B cell (primary cell): ENCODE data around the gene CUL9. TPM values are rescaled to one million over a fixed set of nuclear protein-coding genes. Genes with fewer than 3 reads are reported as not detected.

Source experiments
- ATAC-seq: fragments of 200-7000 bp; cut with Tn5 transposase; one replicate; pipeline ENCODE4 v1.10.0; 2021; ENCODE audit warnings: low read depth, mild to moderate bottlenecking, moderate number of reproducible peaks, moderate library complexity
- CTCF ChIA-PET: fragments of 350-600 bp; sonication (Branson Sonifier 250); formaldehyde crosslinking; loops from one replicate; lab custom pipeline; 2021; ENCODE audit warnings: antibody characterized with exemption, inconsistent platforms; lab: Charles Lee
- POLR2A ChIA-PET: fragments of 350-600 bp; sonication (Branson Sonifier 250); formaldehyde crosslinking; loops from one replicate; lab custom pipeline; 2021; ENCODE audit warnings: antibody characterized with exemption; lab: Charles Lee
- DNase-seq: peaks from one replicate; pipeline ENCODE4 v3.0.0; 2013
- H2AFZ ChIP-seq: 2 replicates; pipeline ENCODE4 v1.6.1; 2012; ENCODE audit warnings: mild to moderate bottlenecking, low read depth, low read length; ENCODE audit not compliant: insufficient read depth, poor library complexity, severe bottlenecking
- H3K27ac ChIP-seq, 2 donors: 1 replicate in 1 of 2; 2 replicates in 1 of 2; pipeline ENCODE4 v1.5.1; 2012 to 2013; ENCODE audit warnings: low read length in 2 of 2, mild to moderate bottlenecking in 2 of 2, moderate library complexity in 1 of 2
- H3K27me3 ChIP-seq, 4 experiments: fragments of 200-600 bp in 1 of 4; sonication (generic) in 1 of 4; replicated peaks in 1 of 4; 1 replicate in 2 of 4; 2 replicates in 2 of 4; pipeline versions ENCODE4 v1.6.1 to v1.7.0; 2013 to 2016; ENCODE audit warnings: low read length in 3 of 4, mild to moderate bottlenecking in 2 of 4, mixed read lengths in 1 of 4, moderate library complexity in 1 of 4; ENCODE audit not compliant: insufficient read depth in 4 of 4, control insufficient read depth in 3 of 4; ENCODE audit errors: control extremely low read depth in 1 of 4
- H3K36me3 ChIP-seq, 2 experiments: replicated peaks in 1 of 2; 1 replicate in 1 of 2; 2 replicates in 1 of 2; pipeline versions ENCODE4 v1.6.1 to v1.7.1; 2013; ENCODE audit warnings: low read length in 1 of 2; ENCODE audit not compliant: insufficient read depth in 2 of 2, control insufficient read depth in 1 of 2; ENCODE audit errors: control extremely low read depth in 1 of 2, extremely low read depth in 1 of 2
- H3K4me1 ChIP-seq, 2 donors: fragments of 200-600 bp in 1 of 2; sonication (generic) in 1 of 2; 1 replicate in 1 of 2; 2 replicates in 1 of 2; pipeline versions ENCODE4 v1.5.1 to v1.6.1; 2013 to 2017; ENCODE audit warnings: low read length in 2 of 2; ENCODE audit not compliant: control insufficient read depth in 2 of 2, insufficient read depth in 2 of 2
- H3K4me2 ChIP-seq: replicated peaks from 2 replicates; pipeline ENCODE3; 2012; ENCODE audit warnings: mild to moderate bottlenecking, low read depth, low read length; ENCODE audit not compliant: poor library complexity, severe bottlenecking
- H3K4me3 ChIP-seq, 5 experiments: fragments of 200-600 bp in 1 of 5; sonication (generic) in 1 of 5; 1 replicate in 3 of 5; 2 replicates in 2 of 5; pipeline versions ENCODE4 v1.5.1 to v1.7.0; 2011 to 2016; ENCODE audit warnings: low read length in 4 of 5, mild to moderate bottlenecking in 4 of 5, low read depth in 2 of 5, control low read depth in 1 of 5, moderate library complexity in 1 of 5; ENCODE audit not compliant: insufficient read depth in 1 of 5; ENCODE audit errors: control extremely low read depth in 1 of 5, extremely low read depth in 1 of 5
- H3K79me2 ChIP-seq: fragments of 200-600 bp; sonication (generic); one replicate; pipeline ENCODE4 v1.6.0; 2016; ENCODE audit warnings: low read length; ENCODE audit not compliant: control insufficient read depth, insufficient read depth
- H3K9ac ChIP-seq: fragments of 200-600 bp; sonication (generic); 2 replicates; pipeline ENCODE4 v1.6.1; 2017; ENCODE audit warnings: mild to moderate bottlenecking, low read length, moderate library complexity
- H3K9me3 ChIP-seq, 3 donors: one replicate each; pipeline versions ENCODE4 v1.6.1 to v1.7.1; 2013; ENCODE audit warnings: low read length in 2 of 3; ENCODE audit not compliant: control insufficient read depth in 2 of 3, insufficient read depth in 1 of 3; ENCODE audit errors: control extremely low read depth in 1 of 3
- H4K20me1 ChIP-seq: 2 replicates; pipeline ENCODE4 v1.6.0; 2012; ENCODE audit warnings: mild to moderate bottlenecking, low read length; ENCODE audit not compliant: insufficient read depth, control insufficient read depth, poor library complexity, severe bottlenecking
- H3K27ac Mint-ChIP-seq: one replicate; pipeline ENCODE4 v1.8.0; 2021; ENCODE audit warnings: mixed read lengths
- H3K27me3 Mint-ChIP-seq: one replicate; pipeline ENCODE4 v1.8.0; 2021; ENCODE audit warnings: mixed read lengths
- H3K4me1 Mint-ChIP-seq: one replicate; pipeline ENCODE4 v1.8.0; 2021; ENCODE audit warnings: mixed read lengths
- H3K4me3 Mint-ChIP-seq: one replicate; pipeline ENCODE4 v1.8.0; 2021; ENCODE audit warnings: mixed read lengths
- H3K9me3 Mint-ChIP-seq: one replicate; pipeline ENCODE4 v1.8.0; 2022; ENCODE audit warnings: mixed read lengths; ENCODE audit not compliant: insufficient read depth
- EZH2 ChIP-seq: IDR thresholded peaks from 2 replicates; pipeline ENCODE4 v1.6.1; 2012; ENCODE audit warnings: borderline replicate concordance, low read depth, mild to moderate bottlenecking, moderate library complexity, low read length; ENCODE audit not compliant: insufficient read depth, poor library complexity, severe bottlenecking
- WGBS: methylation state at CpG from one replicate; pipeline ENCODE4 v1.1.5; 2013; ENCODE audit warnings: missing lambda C conversion rate; ENCODE audit not compliant: insufficient coverage; 5-methylcytosine and 5-hydroxymethylcytosine counted together
- intact Hi-C: fragments of 100-400 bp; cut with micrococcal nuclease; formaldehyde crosslinking; loops from one replicate; pipeline ENCODE4 v1.10.0; 2022
- polyA plus RNA-seq: library from polyadenylated mRNA; depleted of rRNA; stranded (reverse); fragments of >200 nt; gene quantifications from 2 replicates; pipeline ENCODE4 v1.2.3, GENCODE V29; 2012
- total RNA-seq, 2 donors: library from RNA; stranded (reverse); fragments of 120-200 nt in 1 of 2; gene quantifications; 1 replicate in 1 of 2; 2 replicates in 1 of 2; pipeline versions ENCODE4 v1.2.3 to v1.2.4, GENCODE V29; 2013 to 2022
- TF ChIP-seq, protein P1 (sequence below): fragments of 200-600 bp; IDR thresholded peaks from one replicate; pipeline ENCODE4 v1.8.0; 2022; ENCODE audit warnings: antibody characterized with exemption, mild to moderate bottlenecking

The CUL9 gene
- total and polyA plus RNA-seq, 2 donors (not counting 1 experiment from before 2014, with no cell fraction given), result 98.0 to 110 TPM

DNA sequence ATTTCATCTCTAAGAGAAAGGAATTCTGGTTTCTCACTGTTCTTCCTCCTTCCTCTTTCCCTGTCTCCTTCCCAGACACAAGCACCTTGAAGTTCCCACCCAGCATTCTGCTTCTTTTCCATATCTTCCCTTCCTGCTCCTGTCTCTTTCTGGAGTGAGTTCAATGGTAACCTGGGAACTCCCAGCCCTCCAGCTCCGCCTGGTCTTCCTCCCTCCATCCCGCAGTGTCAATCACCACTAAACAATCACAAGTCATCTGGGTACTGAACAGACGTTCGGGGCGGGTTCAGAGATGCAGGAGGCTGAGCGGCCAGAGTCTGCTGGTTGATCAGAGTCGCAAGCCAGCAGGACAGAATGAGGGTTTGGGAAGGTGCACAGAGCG, 69.0 kb downstream of the CUL9 start:
- no peak overlapping the region for H3K4me3 ChIP-seq
- no peaks in the 10 kb centered on the region for H3K79me2 ChIP-seq
- Mint-ChIP-seq H3K9me3 (no peaks in the 10 kb centered on the region), H3K27ac (no peak overlapping the region), H3K4me3 (no peak overlapping the region), H3K27me3 (peaks cover 54% of the 10 kb centered on the region), H3K4me1 (peaks cover 22% of the 10 kb centered on the region)
- H3K9ac ChIP-seq, result no peak overlapping the region
- ChIA-PET CTCF (interaction anchor here (1.0 kb wide), 1 partner anchor 147 kb away, joined by 5 read pairs; no protein-coding TSS in a partner anchor), POLR2A (no interaction called here)
- no peak overlapping the region for H3K27ac ChIP-seq
- H3K9me3 ChIP-seq, result peaks cover 0 to 2% (median 0%) of the 10 kb centered on the region in 3 donors
- WGBS, result 19% methylated on average over 3 of the region's 8 CpGs
- H4K20me1 ChIP-seq, result no peaks in the 10 kb centered on the region
- peak overlapping the region; percentile 16 for H2AFZ ChIP-seq
- H3K4me1 ChIP-seq, result peaks cover 11 to 19% of the 10 kb centered on the region in 2 donors
- no peak overlapping the region for H3K4me2 ChIP-seq
- no peak for TF ChIP-seq EZH2
- TF ChIP-seq, protein P1, sequence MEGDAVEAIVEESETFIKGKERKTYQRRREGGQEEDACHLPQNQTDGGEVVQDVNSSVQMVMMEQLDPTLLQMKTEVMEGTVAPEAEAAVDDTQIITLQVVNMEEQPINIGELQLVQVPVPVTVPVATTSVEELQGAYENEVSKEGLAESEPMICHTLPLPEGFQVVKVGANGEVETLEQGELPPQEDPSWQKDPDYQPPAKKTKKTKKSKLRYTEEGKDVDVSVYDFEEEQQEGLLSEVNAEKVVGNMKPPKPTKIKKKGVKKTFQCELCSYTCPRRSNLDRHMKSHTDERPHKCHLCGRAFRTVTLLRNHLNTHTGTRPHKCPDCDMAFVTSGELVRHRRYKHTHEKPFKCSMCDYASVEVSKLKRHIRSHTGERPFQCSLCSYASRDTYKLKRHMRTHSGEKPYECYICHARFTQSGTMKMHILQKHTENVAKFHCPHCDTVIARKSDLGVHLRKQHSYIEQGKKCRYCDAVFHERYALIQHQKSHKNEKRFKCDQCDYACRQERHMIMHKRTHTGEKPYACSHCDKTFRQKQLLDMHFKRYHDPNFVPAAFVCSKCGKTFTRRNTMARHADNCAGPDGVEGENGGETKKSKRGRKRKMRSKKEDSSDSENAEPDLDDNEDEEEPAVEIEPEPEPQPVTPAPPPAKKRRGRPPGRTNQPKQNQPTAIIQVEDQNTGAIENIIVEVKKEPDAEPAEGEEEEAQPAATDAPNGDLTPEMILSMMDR, result no peak
- intact Hi-C loops, result no loop called here
- no peak for ATAC-seq
- no peaks in the 10 kb centered on the region for H3K36me3 ChIP-seq
- peaks cover 0 to 52% (median 17%) of the 10 kb centered on the region in 4 experiments for H3K27me3 ChIP-seq
- DNase-seq, result no peak

DNA sequence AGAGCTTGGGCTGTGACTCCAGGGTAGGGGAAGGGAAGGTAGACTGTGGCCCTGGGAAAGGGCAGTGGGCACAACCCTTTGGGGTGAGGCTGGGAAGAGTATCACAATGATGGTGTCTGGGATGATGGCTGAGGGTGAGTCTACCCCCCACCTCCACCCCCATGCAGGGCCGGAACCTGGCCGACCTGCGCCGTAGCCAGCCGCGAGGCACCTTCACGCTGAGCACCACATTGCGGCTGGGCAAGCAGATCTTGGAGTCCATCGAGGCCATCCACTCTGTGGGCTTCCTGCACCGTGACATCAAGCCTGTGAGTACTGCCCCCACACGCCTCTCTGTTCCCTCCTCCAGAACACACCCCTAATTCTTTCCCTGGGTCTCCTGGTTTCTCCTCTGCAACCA, 71.4 kb downstream of the CUL9 start:
- Mint-ChIP-seq H3K4me3 (no peak overlapping the region), H3K9me3 (no peaks in the 10 kb centered on the region), H3K27ac (no peak overlapping the region), H3K4me1 (peaks cover 6% of the 10 kb centered on the region), H3K27me3 (peaks cover 48% of the 10 kb centered on the region)
- H3K79me2 ChIP-seq, result no peaks in the 10 kb centered on the region
- no peak overlapping the region for H3K9ac ChIP-seq
- no peaks in the 10 kb centered on the region for H4K20me1 ChIP-seq
- ChIA-PET CTCF (interaction anchor here (1.2 to 2.1 kb wide), 2 partner anchors 10 to 104 kb away, joined by 3 to 6 read pairs; no protein-coding TSS in a partner anchor), POLR2A (no interaction called here)
- intact Hi-C loops, result no loop called here
- no peak for DNase-seq
- no peaks in the 10 kb centered on the region for H3K36me3 ChIP-seq
- ATAC-seq, result no peak
- no peak overlapping the region for H3K4me2 ChIP-seq
- no peak overlapping the region for H3K27ac ChIP-seq
- peaks cover 0 to 2% (median 0%) of the 10 kb centered on the region in 3 donors for H3K9me3 ChIP-seq
- TF ChIP-seq, protein P1, result no peak
- no peak for TF ChIP-seq EZH2
- 95% methylated on average over 10 of the region's 11 CpGs for WGBS
- H3K4me3 ChIP-seq, result no peak overlapping the region
- peaks cover 0 to 49% (median 14%) of the 10 kb centered on the region in 4 experiments for H3K27me3 ChIP-seq
- no peak overlapping the region for H2AFZ ChIP-seq
- no peaks in the 10 kb centered on the region for H3K4me1 ChIP-seq
